C4-2B (cell line): ENCODE measurements around the gene MYO15B.

ENCODE experiments used
- H3K27ac ChIP-seq: fragments of 450-650 bp; 2 replicates; pipeline ENCODE4 v1.5.1; 2017
- ZFX ChIP-seq: fragments of 450-650 bp; IDR thresholded peaks from 2 replicates; pipeline ENCODE4 v1.6.1; 2017
- TF ChIP-seq, protein P1 (sequence below): fragments of 450-650 bp; conservative IDR thresholded peaks from 2 replicates; pipeline ENCODE4 v1.5.1; 2017; ENCODE audit warnings: mild to moderate bottlenecking

MYO15B gene

DNA sequence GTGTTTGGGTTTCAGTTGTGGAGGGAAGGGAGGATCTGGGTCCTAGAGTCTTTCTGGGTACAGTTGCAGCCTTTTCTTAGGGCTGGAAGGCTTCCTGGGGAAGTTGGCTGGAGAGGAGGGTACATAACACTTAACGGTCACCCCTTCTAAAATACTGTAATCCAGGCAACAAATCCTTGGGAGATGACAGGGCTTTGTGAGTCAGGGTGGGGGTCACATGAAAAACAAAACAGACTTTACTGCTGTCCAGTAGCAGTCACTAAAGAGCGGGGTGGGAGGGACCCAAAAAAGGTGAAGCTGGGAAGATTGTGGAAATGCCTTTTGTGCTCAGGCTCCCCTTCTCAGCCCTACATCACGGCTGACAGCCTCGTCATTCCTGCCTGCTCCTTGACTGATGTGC, 85.9 kb downstream of the MYO15B start:
- TF ChIP-seq, protein P1, sequence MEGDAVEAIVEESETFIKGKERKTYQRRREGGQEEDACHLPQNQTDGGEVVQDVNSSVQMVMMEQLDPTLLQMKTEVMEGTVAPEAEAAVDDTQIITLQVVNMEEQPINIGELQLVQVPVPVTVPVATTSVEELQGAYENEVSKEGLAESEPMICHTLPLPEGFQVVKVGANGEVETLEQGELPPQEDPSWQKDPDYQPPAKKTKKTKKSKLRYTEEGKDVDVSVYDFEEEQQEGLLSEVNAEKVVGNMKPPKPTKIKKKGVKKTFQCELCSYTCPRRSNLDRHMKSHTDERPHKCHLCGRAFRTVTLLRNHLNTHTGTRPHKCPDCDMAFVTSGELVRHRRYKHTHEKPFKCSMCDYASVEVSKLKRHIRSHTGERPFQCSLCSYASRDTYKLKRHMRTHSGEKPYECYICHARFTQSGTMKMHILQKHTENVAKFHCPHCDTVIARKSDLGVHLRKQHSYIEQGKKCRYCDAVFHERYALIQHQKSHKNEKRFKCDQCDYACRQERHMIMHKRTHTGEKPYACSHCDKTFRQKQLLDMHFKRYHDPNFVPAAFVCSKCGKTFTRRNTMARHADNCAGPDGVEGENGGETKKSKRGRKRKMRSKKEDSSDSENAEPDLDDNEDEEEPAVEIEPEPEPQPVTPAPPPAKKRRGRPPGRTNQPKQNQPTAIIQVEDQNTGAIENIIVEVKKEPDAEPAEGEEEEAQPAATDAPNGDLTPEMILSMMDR, result no peak
- TF ChIP-seq ZFX, result no peak
- H3K27ac ChIP-seq, result no peak overlapping the region
